ENCODE results near the gene PAGE4.

The PAGE4 gene

GRCh38 chrX:49877397-49878101 lies 48.4 kb downstream of the PAGE4 start:
- no peak for DNase-seq

GRCh38 chrX:49878128-49878833 lies 49.2 kb downstream of the PAGE4 start:
- no peak for DNase-seq

- DNase-seq, result peak; percentile 88
Observed at GRCh38 chrX:49878834-49879655, 49.9 kb downstream of the PAGE4 start, which contains the start of gene USP27X. Gene USP27X, plus strand, starts transcription at chrX:49879484. Its CDS starts 824 bp downstream, at chrX:49880308.

- no peak for DNase-seq
Observed at GRCh38 chrX:49879656-49880277, 50.7 kb downstream of the PAGE4 start.

GRCh38 chrX:49880668-49881067 lies 51.6 kb downstream of the PAGE4 start:
- DNase-seq, result peak; percentile 42

All from islet precursor cell (in vitro differentiated cells).